Measurements from ENCODE around the gene SNX19.

The SNX19 gene

GRCh38 chr11:130906616-130907015 is 9.7 kb downstream of the SNX19 start:
- no peak for DNase-seq

GRCh38 chr11:130905512-130905911 is 10.8 kb downstream of the SNX19 start:
- no peak for DNase-seq

- DNase-seq, result peak in 1 of 3 experiments; percentile 13
Measured at GRCh38 chr11:130904380-130904779, 11.9 kb downstream of the SNX19 start.

GRCh38 chr11:130902380-130902779 is 13.9 kb downstream of the SNX19 start:
- no peak for DNase-seq

GRCh38 chr11:130899106-130899505 is 17.2 kb downstream of the SNX19 start:
- DNase-seq, result no peak

- no peak for DNase-seq
Measured at GRCh38 chr11:130897262-130898182, 18.8 kb downstream of the SNX19 start.

- peak; percentile 61 to 98 (median 87) for DNase-seq
Measured at GRCh38 chr11:130894322-130895025, 21.8 kb downstream of the SNX19 start.

GRCh38 chr11:130892861-130893260 is 23.4 kb downstream of the SNX19 start:
- peak in 2 of 3 experiments; percentile 36 to 79 for DNase-seq

- no peak for DNase-seq
Measured at GRCh38 chr11:130891326-130891725, 25.0 kb downstream of the SNX19 start.

- DNase-seq, result no peak
Measured at GRCh38 chr11:130890039-130890745, 26.1 kb downstream of the SNX19 start.

GRCh38 chr11:130888790-130889189 is 27.5 kb downstream of the SNX19 start:
- DNase-seq, result no peak

GRCh38 chr11:130886704-130887103 is 29.6 kb downstream of the SNX19 start:
- DNase-seq, result no peak

GRCh38 chr11:130882138-130882551 is 34.1 kb downstream of the SNX19 start:
- DNase-seq, result no peak

- no peak for DNase-seq
Measured at GRCh38 chr11:130881475-130882137, 34.7 kb downstream of the SNX19 start.

GRCh38 chr11:130879836-130880235 is 36.4 kb downstream of the SNX19 start:
- DNase-seq, result no peak

- no peak for DNase-seq
Measured at GRCh38 chr11:130876931-130877915, 39.1 kb downstream of the SNX19 start.

- DNase-seq, result no peak
Measured at GRCh38 chr11:130876100-130876499, 40.2 kb downstream of the SNX19 start.

GRCh38 chr11:130874955-130875531 is 41.2 kb downstream of the SNX19 start:
- no peak for DNase-seq

- DNase-seq, result no peak
Measured at GRCh38 chr11:130874396-130874795, 41.9 kb downstream of the SNX19 start.

GRCh38 chr11:130873761-130874160 is 42.5 kb downstream of the SNX19 start:
- DNase-seq, result no peak

- no peak for DNase-seq
Measured at GRCh38 chr11:130872981-130873380, 43.3 kb downstream of the SNX19 start.

Measured in NCI-H1417 (cell line).